Measurements from ENCODE around the gene BUB1.

- TF ChIP-seq POLR2A (IDR thresholded peaks at IDR 0.05), result no peak
- TF ChIP-seq, protein P1, sequence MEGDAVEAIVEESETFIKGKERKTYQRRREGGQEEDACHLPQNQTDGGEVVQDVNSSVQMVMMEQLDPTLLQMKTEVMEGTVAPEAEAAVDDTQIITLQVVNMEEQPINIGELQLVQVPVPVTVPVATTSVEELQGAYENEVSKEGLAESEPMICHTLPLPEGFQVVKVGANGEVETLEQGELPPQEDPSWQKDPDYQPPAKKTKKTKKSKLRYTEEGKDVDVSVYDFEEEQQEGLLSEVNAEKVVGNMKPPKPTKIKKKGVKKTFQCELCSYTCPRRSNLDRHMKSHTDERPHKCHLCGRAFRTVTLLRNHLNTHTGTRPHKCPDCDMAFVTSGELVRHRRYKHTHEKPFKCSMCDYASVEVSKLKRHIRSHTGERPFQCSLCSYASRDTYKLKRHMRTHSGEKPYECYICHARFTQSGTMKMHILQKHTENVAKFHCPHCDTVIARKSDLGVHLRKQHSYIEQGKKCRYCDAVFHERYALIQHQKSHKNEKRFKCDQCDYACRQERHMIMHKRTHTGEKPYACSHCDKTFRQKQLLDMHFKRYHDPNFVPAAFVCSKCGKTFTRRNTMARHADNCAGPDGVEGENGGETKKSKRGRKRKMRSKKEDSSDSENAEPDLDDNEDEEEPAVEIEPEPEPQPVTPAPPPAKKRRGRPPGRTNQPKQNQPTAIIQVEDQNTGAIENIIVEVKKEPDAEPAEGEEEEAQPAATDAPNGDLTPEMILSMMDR (IDR thresholded peaks at IDR 0.05), result no peak
Measured at GRCh38 chr2:110726285-110726684, 48.4 kb upstream of the BUB1 start.

All from gastroesophageal sphincter (tissue), 3 donors.